Hepatocyte (in vitro differentiated cells): ENCODE data around the gene PRKAR1B.

Experiments used
- EZH2phosphoT487 ChIP-seq: fragments of 200-600 bp; sonication (generic); IDR thresholded peaks from one replicate; pipeline ENCODE4 v1.6.1; 2018; ENCODE audit warnings: antibody characterized with exemption, mild to moderate bottlenecking, low read depth, moderate library complexity; ENCODE audit not compliant: unreplicated experiment, severe bottlenecking
- TF ChIP-seq, protein P1 (sequence below): fragments of 200-600 bp; sonication (generic); IDR thresholded peaks from 2 replicates; pipeline ENCODE4 v1.5.1; 2016; ENCODE audit warnings: antibody characterized with exemption, mild to moderate bottlenecking; ENCODE audit not compliant: poor library complexity

DNA sequence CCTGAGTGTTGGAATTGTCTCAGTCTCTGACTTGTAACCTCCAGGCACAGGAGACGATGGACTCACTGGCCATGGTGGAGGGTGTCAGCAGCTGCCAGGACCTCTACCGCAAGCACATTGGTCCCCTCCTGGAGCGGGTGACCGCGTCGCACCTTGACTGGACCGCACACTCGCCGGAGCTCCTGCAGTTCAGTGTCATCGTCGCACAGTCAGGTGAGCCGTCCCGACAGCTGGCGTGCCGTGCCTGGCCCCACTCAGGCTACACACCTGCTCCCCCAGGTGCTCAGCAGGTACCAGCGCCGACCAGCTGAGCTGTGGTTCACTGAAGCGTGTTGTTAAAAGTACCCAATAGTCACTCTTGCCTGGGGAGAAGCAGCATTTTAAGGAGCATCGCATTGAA lies 36.7 kb upstream of the PRKAR1B start:
- TF ChIP-seq, protein P1, sequence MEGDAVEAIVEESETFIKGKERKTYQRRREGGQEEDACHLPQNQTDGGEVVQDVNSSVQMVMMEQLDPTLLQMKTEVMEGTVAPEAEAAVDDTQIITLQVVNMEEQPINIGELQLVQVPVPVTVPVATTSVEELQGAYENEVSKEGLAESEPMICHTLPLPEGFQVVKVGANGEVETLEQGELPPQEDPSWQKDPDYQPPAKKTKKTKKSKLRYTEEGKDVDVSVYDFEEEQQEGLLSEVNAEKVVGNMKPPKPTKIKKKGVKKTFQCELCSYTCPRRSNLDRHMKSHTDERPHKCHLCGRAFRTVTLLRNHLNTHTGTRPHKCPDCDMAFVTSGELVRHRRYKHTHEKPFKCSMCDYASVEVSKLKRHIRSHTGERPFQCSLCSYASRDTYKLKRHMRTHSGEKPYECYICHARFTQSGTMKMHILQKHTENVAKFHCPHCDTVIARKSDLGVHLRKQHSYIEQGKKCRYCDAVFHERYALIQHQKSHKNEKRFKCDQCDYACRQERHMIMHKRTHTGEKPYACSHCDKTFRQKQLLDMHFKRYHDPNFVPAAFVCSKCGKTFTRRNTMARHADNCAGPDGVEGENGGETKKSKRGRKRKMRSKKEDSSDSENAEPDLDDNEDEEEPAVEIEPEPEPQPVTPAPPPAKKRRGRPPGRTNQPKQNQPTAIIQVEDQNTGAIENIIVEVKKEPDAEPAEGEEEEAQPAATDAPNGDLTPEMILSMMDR: no peak
- TF ChIP-seq EZH2phosphoT487: no peak
